GM19372 (cell line): ENCODE measurements around the gene ALKBH1.
"Not testable (repeated sequence)": the region's sequence is repeated elsewhere in the genome, so short reads cannot be mapped to it uniquely, and the experiment has no call there.

Experiments
- ATAC-seq: cut with Tn5 transposase; IDR thresholded peaks from one replicate; pipeline ENCODE4 v1.9.1; 2021; ENCODE audit warnings: mild to moderate bottlenecking, low read depth, moderate library complexity; ENCODE audit not compliant: unreplicated experiment

The ALKBH1 gene

GRCh38 chr14:77635869-77636268, 72.0 kb downstream of the ALKBH1 start:
- ATAC-seq: not testable (repeated sequence)

- ATAC-seq: not testable (repeated sequence)
Observed at GRCh38 chr14:77635466-77635865, 72.4 kb downstream of the ALKBH1 start.

- no peak for ATAC-seq
Observed at GRCh38 chr14:77630111-77630510, 77.7 kb downstream of the ALKBH1 start.

GRCh38 chr14:77625360-77625759, 82.5 kb downstream of the ALKBH1 start:
- no peak for ATAC-seq

GRCh38 chr14:77623201-77623600, 84.6 kb downstream of the ALKBH1 start:
- no peak for ATAC-seq
